HG03039 (cell line): ENCODE data around the gene SMTNL2.
"Not testable (repeated sequence)": the region's sequence is repeated elsewhere in the genome, so short reads cannot be mapped to it uniquely, and the experiment has no call there.

Experiments used
- ATAC-seq: cut with Tn5 transposase; IDR thresholded peaks from one replicate; pipeline ENCODE4 v1.9.1; 2021; ENCODE audit warnings: mild to moderate bottlenecking, moderate library complexity; ENCODE audit not compliant: unreplicated experiment

Gene SMTNL2

DNA sequence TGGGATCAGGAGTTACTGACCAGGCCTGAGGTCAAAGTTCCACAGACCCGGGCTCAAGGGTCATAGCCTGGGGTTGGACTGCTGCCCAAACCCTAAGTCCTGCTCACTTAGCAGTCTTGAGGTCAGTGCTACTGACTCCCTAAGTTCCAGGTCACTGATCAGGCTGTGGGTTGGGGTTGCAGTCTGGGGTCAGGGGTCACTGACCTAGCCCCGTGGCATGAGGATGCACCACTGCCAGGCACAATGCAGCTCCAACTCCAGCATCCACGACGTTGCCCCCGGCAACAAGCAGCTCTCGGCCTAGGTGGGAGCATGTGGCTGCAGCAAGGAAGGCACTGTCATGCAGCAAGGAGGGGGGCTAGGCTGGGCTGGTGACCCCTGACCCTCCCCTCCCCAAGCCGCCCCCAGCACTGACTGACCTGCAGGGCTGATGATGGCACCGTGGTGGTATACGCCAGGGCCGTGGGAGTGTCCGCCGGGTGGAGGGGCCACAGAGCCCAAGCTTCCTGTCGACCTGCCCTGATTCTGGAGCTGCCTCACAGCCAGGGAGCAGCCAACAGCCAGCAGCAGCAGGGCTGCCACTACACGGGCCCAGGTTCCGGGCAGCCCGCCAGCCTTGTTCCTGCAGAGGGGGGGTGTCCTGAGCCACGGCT is 25.1 kb upstream of the SMTNL2 start:
- ATAC-seq = no peak

DNA sequence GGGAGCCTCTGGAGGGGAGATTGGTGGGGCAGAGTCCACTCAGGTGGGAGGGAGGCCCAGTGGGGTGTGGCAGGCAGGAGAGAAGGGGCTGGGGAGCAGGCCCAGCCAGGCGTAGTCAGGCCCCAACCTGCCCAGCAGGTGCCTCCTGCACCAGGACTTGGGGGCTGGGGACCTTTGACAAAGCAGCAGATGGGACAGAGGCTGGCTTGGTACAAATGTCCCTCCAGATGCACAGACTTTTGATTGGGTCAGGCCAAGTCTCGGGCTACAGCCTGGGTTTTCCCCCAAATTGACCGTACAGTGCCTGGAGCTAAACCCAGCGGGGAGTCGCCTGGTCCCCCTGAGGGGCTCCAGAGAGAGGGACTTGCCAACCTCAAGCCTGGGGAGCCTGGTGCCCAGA is 24.4 kb upstream of the SMTNL2 start:
- no peak for ATAC-seq

DNA sequence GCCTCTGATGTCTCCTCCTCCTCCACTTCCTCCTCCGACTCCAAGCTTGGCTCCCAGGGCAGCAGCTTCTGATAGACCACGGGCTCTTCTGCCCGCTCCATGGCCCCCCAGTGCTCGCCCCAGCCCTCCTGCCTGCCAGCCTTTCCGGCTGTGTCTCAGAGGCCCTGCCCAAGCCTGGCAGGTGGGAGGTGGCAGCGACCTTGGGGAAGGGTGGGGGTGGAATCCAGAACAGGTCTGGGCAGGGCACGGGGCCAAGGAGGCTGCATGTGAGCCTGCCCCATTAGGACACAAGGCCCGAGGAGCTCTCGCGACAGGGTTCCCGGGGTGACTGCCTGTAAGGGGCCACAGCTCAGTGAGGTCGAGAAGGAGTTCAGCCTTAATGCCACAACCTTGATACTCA is 23.9 kb upstream of the SMTNL2 start, which contains the start of gene GGT6:
TSS of gene GGT6 (minus strand) at position 157 of the 400 bp plus-strand sequence. CDS start at position 101, 56 bp downstream.
- no peak for ATAC-seq

DNA sequence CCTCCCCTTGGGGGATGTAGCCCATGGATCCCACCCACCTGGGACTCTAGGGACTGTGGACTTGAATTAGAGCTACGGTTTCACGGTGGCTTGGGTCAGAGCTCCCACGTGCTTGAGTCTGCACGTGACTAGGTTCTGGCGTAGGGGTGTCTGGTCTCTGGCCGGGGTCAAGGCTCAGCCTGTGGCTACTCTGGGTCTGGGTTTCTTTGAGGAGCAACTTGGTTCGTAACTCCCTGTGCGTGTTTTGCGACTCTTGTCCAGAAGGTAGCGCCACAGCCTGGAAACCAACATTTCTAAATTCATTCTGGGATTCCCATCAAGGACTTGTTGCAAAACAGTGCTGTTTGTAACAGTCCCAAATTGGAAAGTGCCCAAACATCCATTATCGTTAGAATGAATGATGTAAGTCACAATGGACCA is 23.5 kb upstream of the SMTNL2 start:
- no peak for ATAC-seq

DNA sequence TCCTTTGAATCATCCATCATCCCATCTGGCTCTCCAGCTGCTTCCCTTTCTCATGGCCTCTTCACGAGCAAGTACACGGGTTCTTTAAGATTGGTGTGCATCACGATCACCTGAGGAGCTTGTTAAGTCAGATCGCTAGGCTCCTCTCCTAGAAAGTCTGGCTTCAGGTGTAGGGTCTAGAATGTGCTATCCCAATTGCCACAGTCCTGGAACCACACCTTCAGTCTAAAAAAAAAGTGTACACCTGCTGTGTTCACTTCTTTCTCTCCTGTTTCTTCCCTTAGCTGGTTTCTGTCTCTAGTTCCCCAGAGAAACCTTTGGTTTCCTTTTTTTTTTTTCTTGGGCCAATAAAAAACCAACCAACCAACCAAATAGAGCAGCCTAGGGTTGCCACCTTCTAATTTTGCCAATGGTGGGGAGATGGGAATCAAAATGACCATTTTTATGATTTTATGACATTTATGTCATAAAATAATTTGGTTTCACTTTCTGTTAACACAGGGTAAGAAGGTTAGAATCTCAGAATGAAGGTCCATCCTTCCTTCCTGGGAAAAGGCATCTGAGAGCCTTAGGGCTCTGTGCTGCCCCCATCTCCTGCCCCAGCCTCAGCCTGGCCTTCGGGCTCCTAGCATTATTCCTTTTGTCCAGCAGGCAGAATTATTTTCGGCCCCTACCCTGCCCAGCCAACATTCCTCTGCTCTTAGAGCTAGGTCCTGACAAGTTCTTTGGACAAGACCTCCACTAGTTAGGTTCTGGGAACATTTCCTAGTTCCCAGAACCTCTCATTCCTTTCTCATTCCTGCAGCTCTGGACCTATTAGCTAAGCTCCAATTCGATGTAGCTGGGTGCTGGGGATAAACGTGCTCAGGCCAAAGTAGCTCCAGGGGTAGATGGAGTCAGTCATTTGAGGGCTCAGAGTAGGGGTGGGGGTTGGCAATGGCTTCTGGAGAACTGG is 22.0 kb upstream of the SMTNL2 start:
- no peak for ATAC-seq

DNA sequence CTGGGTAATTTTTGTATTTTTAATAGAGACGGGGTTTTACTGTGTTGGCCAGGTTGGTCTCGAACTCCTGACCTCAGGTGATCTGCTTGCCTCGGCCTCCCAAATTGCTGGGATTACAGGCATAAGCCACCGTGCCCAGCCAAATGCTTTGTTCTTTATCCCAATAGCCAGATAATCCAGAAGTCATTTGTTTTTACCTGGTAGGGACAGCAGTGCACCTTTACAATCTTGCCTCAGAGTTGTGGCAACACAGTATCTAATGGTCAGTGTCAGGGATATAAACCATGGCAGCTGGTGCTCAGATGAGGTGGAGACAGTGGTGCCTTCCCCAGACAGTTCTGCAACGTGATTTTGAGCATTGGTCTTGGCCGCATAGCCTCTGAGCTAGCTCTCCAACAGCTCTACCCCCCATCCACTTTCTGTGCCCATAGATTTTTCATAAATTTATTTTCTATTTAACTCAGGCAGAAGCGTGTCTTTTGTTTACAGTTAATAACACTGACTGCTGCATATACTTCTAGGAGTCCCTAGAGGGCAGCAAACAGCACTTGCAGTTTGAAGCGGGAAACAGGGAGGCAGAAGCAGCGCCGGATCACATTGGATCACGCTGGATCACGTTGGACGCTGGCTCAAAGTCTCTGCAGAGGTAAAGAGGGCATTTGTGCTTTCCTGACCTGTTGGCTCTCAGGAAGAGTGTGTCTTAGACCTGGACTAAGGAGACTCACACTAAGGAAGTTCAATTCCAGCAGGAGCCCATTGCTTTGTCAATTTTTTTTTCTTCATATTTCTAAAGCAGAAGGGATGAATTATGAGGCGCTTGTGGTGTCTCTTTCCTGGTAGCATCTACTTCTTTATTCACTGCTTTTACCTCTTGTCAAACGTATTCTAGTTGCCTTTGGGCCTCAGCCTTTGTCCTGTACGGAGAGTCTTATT is 18.9 kb upstream of the SMTNL2 start:
- no peak for ATAC-seq

DNA sequence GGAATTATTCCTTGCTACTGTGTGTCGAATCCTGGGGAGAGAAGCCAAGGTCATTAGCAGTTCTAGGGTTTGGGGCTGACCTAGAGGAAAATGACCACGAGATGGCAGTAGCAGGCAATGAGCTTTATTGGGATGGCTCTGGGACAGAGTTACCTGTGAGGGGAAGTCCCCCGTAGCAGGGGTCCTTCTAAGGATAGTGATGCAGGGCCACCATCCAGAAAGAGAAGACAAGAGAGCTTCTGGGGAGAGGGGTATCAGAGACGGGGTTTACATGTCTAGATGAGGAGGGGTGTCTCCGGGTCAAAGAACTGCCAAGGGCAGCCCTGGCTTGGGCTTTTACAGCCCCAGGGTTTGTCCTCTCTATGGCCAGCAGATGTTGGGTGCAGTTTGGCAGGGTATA is 17.5 kb upstream of the SMTNL2 start:
- ATAC-seq = no peak

DNA sequence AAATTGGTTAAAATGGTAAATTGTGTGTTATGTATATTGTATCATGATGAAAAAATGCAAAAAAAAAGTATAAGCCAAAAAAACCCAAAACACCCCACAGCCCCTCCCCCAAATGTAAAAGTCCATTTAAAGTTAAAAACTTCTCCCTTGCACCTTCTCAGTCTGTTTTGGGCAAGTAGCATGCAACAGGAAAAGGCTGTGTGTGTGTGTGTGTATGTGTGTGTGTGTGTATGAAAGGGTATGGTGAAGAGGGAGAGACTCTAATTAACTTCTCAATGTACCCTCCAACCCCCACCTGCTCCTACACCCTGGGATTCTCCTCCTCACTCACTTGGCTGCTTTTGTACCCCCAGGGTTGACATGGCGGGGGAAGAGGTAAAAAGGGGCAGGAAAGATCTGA is 14.7 kb upstream of the SMTNL2 start:
- no peak for ATAC-seq

DNA sequence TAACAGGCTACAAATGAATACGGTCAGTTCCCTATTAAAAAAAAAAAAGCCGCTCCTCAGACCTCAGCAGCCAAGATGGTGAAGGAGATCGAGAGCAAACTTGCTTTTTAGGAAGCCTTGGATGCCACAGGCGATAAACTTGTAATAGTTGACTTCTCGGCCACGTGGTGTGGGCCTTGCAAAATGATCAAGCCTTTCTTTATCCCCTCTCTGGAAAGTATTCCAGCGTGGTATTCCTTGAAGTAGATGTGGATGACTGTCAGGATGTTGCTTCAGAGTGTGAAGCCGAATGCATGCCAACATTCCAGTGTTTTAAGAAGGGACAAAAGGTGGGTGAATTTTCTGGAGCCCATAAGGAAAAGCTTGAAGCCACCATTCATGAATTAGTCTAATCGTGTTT is 12.2 kb upstream of the SMTNL2 start:
- ATAC-seq = no peak

DNA sequence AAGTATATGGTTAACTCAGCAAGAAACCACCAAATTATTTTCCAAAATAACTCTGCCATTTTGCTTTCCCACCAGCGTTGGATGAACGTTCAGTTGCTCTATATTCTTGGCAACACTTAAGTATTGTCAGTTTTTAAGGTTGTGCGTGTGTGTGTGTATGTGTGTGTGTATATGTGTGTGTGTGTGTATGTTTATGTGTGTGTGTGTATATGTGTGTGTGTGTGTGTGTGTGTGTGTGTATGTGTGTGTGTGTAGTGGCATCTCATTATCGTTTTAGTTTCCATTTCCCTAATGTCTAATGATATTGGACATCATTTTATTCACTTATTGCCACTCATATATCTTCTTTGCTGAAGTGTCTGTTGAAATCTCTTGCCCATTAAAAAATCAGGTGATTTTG is 11.2 kb upstream of the SMTNL2 start:
- no peak for ATAC-seq

DNA sequence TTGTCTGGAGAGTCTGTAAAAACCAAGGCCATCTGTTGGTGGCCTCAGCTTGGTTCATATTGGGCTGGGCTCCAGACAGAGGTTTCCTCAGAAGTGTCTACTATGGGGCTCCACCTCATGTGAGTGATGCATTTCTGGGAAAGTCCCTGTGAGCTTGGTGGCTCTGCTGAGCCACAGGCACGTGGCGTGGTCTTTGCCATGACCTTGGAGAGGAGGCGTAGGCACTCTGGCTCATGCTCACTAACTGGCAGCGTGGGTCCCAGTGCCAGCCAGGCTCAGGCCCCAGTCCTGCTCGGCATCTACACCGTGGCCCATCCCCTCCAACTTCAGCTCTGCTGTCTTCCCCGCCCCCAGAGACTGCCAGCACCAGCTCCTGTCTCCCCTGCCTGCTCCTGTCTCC is 10.7 kb upstream of the SMTNL2 start:
- ATAC-seq = no peak

DNA sequence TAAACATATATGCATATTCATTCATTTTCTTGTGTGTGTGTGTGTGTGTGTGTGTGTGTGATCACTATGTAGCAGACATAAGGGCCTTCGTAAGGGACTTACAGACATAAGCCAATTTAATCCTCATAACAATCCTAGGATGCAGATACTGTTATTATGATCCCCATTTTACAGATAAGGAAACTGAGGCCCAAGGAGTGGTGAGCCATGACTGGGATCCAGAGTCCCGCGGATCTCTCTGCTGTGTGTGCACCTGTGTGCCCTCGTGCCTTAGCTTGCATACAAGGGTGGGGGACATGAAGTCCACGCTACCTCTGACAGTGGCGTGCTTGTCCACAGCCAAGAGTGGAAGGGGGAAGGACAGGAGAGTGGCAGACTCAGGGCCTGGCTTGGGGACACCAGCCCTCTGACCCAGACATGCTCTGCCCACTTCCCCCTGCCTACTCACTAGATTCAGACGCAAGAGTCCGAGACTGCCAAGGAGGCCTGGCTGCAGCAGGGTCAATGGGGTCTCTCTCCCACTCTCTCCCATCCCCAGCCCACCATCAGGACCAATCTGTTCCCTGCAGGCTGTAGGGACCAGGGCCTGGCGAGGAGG is 9.8 kb upstream of the SMTNL2 start:
- no peak for ATAC-seq

DNA sequence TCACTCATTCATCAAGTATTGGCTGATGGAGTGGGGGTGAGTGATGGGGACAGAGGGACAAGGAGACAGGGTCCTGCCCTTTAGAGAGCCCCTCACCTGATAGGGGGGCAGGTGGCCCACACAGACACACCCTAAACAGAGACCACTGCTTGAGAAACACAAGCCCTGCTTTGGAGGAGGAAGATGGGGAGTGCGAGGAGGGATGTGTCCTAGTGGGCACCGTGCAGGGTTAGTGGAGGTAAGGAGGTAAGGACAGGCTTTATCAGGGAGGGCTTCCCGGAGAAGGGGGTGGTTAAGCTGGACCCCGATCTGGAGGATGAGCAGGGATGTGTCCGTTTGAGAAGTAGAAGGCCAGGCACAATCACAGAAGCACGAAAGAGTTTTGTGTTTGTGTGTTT is 8.2 kb upstream of the SMTNL2 start:
- no peak for ATAC-seq

DNA sequence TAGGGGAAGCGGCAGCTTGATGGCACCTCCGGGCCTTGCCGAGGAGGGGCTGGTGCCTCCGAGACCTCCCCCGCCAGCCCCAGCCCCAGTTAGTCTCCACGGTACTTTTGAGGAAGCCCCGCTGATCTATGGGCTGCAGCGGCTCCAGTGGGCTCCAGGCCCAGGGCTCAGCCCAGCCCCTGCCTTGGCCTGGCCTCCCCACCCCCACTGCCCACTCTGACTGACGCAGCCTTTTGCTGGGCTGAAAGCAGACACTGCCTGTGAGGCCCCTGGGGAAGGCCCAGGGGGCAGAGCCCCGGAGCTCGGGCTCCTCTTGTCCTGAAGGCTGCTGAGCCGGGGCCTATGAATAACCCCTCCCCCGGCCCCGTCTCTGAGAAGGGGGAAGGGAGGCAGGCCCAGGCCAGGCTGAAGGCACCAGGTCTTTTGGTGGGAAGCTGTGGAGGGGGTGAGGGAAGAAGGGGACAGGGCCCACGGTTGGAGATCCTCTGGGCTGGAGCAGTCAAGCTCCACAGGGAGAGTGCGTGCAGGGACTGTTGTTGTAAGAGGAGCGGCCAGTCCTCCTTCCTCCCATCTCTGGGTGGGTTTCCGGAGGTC is 7.5 kb upstream of the SMTNL2 start:
- no peak for ATAC-seq

DNA sequence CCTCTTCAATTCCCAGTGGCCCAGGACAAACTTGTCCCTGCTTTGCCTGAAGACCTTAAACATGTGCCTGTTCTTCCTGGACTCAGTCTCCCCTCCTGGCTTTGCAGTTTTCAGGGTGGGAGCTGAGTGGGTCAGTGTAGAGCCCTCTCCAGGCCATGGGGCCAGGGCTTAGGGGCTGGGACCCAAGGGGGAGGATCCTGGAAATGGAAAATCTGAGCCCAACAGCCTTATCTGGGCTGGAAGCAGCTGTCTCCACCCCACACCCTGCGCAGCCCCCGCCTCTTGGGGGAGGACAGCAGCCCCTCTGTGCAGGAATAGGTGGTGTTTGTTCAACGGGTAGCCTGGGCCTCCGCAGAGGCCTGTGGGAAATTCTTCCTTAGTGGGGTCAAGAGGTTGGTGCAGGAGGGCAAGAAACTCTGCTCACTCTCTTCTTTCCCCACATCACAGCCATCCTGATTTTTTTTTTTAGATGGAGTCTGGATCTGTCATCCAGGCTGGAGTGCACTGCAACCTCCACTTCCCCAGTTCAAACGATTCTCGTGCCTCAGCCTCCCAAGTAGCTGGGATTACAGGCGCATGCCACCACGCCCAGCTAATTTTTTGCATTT is 6.8 kb upstream of the SMTNL2 start:
- ATAC-seq = no peak

DNA sequence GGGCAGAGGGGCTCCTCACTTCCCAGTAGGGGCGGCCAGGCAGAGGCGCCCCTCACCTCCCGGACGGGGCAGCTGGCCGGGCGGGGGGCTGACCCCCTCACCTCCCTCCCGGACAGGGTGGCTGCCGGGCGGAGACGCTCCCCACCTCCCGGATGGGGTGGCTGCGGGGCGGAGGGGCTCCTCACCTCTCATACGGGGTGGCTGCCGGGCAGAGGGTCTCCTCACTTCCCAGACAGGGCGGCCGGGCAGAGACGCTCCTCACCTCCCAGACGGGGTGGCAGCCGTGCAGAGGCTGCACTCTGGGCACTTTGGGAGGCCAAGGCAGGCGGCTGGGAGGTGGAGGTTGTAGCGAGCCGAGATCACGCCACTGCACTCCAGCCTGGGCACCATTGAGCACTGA is 6.0 kb upstream of the SMTNL2 start:
- not testable (repeated sequence) for ATAC-seq

DNA sequence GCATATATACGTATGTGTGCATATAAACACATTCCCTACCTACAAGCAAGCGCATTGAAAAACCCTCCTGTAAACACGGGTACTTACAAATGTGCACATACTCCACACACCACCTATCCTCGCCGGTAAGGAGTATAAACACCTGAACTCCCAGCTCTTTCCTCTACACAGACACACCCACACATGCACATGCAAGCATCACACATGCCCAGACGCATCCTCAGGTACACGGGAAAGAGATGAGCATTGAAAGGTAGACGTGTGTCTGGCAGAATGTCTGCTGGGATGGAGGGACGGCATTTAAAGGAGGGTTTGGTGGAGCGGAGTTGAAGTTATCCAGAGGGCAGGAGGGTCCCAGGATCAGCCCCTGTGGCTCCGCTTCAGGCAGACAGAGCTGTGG is 4.7 kb upstream of the SMTNL2 start:
- ATAC-seq = no peak

DNA sequence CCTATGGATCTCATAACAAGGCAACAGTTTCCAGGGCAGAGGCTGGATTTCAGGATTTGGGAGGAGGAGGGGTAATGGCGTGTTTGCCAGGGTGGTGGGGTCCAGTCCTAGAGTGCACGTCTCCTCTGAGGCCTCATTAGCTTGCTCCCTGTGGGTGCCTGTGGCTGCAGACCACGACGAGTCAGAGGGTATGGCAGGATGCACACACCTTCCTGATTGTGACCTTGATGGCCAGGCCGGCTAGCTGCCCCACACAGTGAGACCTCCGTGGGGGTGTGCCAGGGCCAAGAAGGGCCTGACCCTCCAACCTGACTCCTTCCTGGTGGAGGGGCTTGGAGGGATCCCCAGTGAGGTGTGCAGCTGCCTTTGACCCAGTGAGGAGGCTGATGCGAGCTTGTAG is 4.0 kb upstream of the SMTNL2 start:
- ATAC-seq = no peak

DNA sequence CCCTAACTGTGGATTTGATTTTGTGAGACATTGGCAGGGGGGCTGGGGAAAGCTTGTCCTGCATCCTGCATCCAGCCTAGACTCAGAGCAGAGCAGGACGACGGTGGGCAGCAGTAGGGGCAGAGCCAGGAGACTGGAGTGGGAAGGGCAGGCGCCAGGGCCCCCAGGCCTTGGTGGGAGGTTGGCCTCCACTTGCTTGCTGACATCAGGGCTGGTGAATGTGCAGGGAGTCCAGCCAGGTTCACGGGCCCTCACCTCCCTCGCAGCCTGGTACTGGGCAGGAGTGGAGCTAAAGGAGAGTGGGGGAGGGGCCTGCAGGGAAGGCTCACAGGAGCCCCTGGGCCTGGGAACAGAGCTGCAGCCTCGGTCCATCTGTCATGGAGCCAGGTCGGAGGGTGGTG is 2.2 kb upstream of the SMTNL2 start:
- no peak for ATAC-seq

DNA sequence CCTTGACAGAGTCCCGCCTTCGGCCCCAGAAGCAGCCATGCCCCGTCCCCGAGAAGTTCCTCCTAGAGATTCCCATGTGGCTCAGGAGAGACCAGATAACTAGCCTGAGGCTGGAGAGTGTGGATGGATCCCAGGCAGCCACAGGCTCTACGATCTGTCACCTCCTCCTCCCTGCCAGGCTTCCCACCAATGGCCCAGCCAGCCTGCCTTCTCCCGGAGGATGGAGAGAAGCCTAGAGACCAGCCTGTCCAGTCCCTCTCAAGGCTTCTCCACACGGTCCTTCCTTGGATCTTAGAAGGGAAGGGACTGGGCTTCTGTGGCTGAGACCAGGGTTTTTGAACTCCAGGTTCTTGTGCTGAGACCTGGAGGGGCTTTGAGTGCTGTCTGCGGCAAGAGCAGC is 1.6 kb upstream of the SMTNL2 start:
- ATAC-seq = no peak
